ENCODE measurements around the gene LRRN4.
"Not testable (repeated sequence)": the region's sequence is repeated elsewhere in the genome, so short reads cannot be mapped to it uniquely, and the experiment has no call there.

Gene LRRN4

GRCh38 chr20:6037082-6037481 is 16.8 kb downstream of the LRRN4 start:
- ATAC-seq (replicated peaks) (no peak), DNase-seq (no peak)
- no peak overlapping the region for H3K27ac Mint-ChIP-seq
- H3K36me3 Mint-ChIP-seq (ENCODE audit: insufficient read depth) = peaks cover 59% of the 10 kb centered on the region
- H3K4me3 Mint-ChIP-seq = no peak overlapping the region
- no peaks in the 10 kb centered on the region for H3K27me3 Mint-ChIP-seq
- H3K9me3 Mint-ChIP-seq = no peaks in the 10 kb centered on the region
- H3K4me1 Mint-ChIP-seq (ENCODE audit: low read depth in 2 of 2) = peaks cover 1 to 3% of the 10 kb centered on the region in 2 donors

DNA sequence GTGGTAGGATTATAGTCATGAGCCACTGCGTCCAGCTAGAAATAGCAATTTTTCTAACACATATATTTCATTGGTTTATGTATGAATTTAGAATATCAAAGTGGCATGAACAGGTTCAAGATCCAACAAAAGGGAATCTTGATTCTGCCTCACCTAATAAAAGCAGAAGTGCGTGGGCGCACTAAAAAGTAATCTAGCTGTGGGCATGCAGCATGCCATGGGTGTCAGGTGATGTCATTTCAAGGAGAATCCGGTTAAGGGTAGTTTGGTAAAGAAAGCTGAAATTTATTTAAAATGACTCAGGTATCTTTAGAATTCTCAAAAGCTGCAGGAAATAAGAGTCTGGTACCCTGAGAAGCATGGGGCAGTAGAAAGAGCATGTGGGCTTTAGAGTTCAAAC is 17.6 kb downstream of the LRRN4 start:
- H3K27ac Mint-ChIP-seq = no peak overlapping the region
- no peaks in the 10 kb centered on the region for H3K27me3 Mint-ChIP-seq
- ATAC-seq (replicated peaks) (no peak), DNase-seq (no peak)
- H3K9me3 Mint-ChIP-seq = no peaks in the 10 kb centered on the region
- H3K4me1 Mint-ChIP-seq (ENCODE audit: low read depth in 2 of 2) = peaks cover 1 to 3% of the 10 kb centered on the region in 2 donors
- H3K36me3 Mint-ChIP-seq (ENCODE audit: insufficient read depth) = peaks cover 53% of the 10 kb centered on the region
- no peak overlapping the region for H3K4me3 Mint-ChIP-seq

- ATAC-seq (replicated peaks) = no peak
- no peak for DNase-seq
Measured at GRCh38 chr20:6034134-6034969, 19.5 kb downstream of the LRRN4 start.

GRCh38 chr20:6032907-6033306 is 21.0 kb downstream of the LRRN4 start:
- not testable (repeated sequence) for ATAC-seq (replicated peaks); H3K9me3 Mint-ChIP-seq; H3K4me3 Mint-ChIP-seq; DNase-seq; H3K4me1 Mint-ChIP-seq (ENCODE audit: low read depth in 2 of 2); H3K27ac Mint-ChIP-seq; H3K27me3 Mint-ChIP-seq
- H3K36me3 Mint-ChIP-seq (ENCODE audit: insufficient read depth) = peaks cover 41% of the 10 kb centered on the region

More at GRCh38 chr20:6034134-6034969, 19.5 kb downstream of the LRRN4 start:
- peak overlapping the region; percentile 2 to 6 for H3K27ac Mint-ChIP-seq
- H3K4me1 Mint-ChIP-seq (ENCODE audit: low read depth in 2 of 2) = peaks cover 1 to 3% of the 10 kb centered on the region in 2 donors
- H3K4me3 Mint-ChIP-seq = no peak overlapping the region
- H3K36me3 Mint-ChIP-seq (ENCODE audit: insufficient read depth) = peaks cover 49% of the 10 kb centered on the region
- H3K9me3 Mint-ChIP-seq = no peaks in the 10 kb centered on the region
- no peaks in the 10 kb centered on the region for H3K27me3 Mint-ChIP-seq

DNA sequence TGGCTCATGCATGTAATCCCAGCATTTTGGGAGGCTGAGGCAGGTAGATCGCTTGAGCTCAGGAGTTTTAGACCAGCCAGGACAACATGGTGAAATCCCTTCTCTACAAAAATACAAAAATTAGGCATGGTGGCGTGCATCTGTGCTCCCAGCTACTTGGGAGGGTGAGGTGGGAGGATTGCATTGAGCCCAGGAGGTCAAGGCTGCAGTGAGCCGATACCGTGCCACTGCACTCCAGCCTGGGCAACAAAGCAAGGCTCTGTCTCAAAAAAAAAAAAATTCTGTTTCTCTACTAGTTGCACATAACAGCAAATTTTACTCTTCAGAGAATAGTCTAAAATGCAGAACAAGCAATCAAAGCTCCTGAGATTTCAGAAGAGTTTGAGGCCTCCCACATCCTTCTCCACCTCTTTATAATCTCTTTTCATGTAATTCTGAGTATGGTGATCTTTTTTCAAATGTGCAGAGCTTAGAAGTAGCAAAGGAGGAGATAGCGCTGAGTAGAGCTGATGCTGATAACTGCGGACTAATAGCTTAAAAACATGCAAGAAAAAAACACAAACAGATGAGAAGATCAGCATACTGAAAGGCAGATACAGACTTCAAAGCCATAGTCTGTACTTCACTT is 23.3 kb downstream of the LRRN4 start:
- no peaks in the 10 kb centered on the region for H3K9me3 Mint-ChIP-seq
- peaks cover 8 to 15% of the 10 kb centered on the region in 2 donors for H3K4me1 Mint-ChIP-seq (ENCODE audit: low read depth in 2 of 2)
- H3K27ac Mint-ChIP-seq = peak overlapping the region in 1 of 2 donors; percentile 20
- ATAC-seq (replicated peaks) (no peak), DNase-seq (no peak)
- H3K27me3 Mint-ChIP-seq = no peaks in the 10 kb centered on the region
- H3K36me3 Mint-ChIP-seq (ENCODE audit: insufficient read depth) = peaks cover 22% of the 10 kb centered on the region
- no peak overlapping the region for H3K4me3 Mint-ChIP-seq

DNA sequence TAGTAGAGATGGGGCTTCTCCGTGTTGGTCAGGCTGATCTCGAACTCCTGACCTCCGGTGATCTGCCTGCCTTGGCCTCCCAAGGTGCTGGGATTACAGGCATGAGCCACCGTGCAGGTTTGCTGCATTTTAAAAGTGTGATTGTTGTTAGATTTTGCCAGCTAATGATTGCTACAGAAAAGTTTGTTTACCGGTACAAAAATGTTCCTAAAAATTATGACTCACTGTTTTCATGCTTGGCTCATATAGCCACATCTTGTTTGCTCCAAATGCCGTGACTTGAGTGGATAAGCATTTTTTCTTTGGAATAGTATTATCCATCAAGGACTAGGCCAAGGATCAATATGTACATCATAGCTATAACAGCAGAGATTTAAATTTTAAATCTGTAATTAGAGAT is 24.3 kb downstream of the LRRN4 start:
- no peak for ATAC-seq (replicated peaks)
- Mint-ChIP-seq H3K4me1 (ENCODE audit: low read depth in 2 of 2) (peaks cover 10 to 19% of the 10 kb centered on the region in 2 donors), H3K27ac (no peak overlapping the region), H3K27me3 (no peaks in the 10 kb centered on the region), H3K36me3 (ENCODE audit: insufficient read depth) (peaks cover 20% of the 10 kb centered on the region), H3K9me3 (no peaks in the 10 kb centered on the region), H3K4me3 (no peak overlapping the region)
- no peak for DNase-seq

DNA sequence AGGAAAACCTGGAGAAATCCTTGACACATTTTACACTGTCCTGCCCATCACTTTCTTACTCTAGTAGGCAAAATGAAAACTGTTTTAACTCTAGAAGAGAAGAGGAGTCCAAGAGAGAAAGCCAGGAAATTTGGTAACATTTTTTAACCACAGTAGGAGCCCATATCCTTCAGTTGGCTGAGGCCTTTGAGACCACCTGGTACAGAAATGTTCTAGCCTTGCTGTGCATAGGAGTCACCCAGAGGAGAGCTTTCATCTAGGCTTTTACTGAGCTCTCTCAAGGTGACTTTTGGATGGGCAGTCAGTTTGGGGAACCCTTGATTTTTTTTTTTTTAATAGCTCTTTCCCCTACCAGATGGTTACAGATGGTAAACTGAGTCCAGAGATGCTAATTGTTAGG is 25.0 kb downstream of the LRRN4 start:
- ATAC-seq (replicated peaks) (no peak), DNase-seq (no peak)
- peaks cover 23% of the 10 kb centered on the region for H3K36me3 Mint-ChIP-seq (ENCODE audit: insufficient read depth)
- peaks cover 10 to 22% of the 10 kb centered on the region in 2 donors for H3K4me1 Mint-ChIP-seq (ENCODE audit: low read depth in 2 of 2)
- no peaks in the 10 kb centered on the region for H3K9me3 Mint-ChIP-seq
- H3K4me3 Mint-ChIP-seq = no peak overlapping the region
- no peak overlapping the region for H3K27ac Mint-ChIP-seq
- H3K27me3 Mint-ChIP-seq = no peaks in the 10 kb centered on the region

DNA sequence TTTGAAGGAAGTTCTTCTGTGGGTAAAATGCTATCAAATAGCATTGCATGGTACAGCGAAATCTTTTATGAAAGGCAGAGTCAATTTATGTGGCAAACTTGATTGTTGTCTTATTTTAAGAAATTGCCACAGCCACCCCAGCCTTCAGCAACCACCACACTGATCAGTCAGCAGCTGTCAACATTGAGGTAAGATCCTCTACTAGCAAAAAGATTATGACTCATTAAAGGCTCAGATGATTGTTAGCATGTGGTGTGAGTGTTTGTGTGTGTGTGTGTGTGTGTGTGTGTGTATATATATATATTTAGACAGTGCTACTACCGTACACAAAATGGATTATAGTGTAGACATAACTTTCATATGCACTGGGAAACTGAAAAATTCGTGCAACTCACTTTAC is 27.8 kb downstream of the LRRN4 start:
- no peak for ATAC-seq (replicated peaks)

GRCh38 chr20:6024768-6025167 is 29.1 kb downstream of the LRRN4 start:
- Mint-ChIP-seq H3K4me1 (ENCODE audit: low read depth in 2 of 2) (peaks cover 10 to 36% of the 10 kb centered on the region in 2 donors), H3K4me3 (no peak overlapping the region), H3K27ac (no peak overlapping the region), H3K36me3 (ENCODE audit: insufficient read depth) (peaks cover 40% of the 10 kb centered on the region), H3K9me3 (no peaks in the 10 kb centered on the region), H3K27me3 (no peaks in the 10 kb centered on the region)
- no peak for DNase-seq
- ATAC-seq (replicated peaks) = no peak

More for the DNA sequence above, 27.8 kb downstream of the LRRN4 start:
- no peaks in the 10 kb centered on the region for H3K9me3 Mint-ChIP-seq
- peaks cover 32% of the 10 kb centered on the region for H3K36me3 Mint-ChIP-seq (ENCODE audit: insufficient read depth)
- H3K4me3 Mint-ChIP-seq = no peak overlapping the region
- H3K27ac Mint-ChIP-seq = no peak overlapping the region
- no peak for DNase-seq
- H3K27me3 Mint-ChIP-seq = no peaks in the 10 kb centered on the region
- H3K4me1 Mint-ChIP-seq (ENCODE audit: low read depth in 2 of 2) = peaks cover 10 to 32% of the 10 kb centered on the region in 2 donors

- Mint-ChIP-seq H3K4me1 (ENCODE audit: low read depth in 2 of 2) (peaks cover 5 to 29% of the 10 kb centered on the region in 2 donors), H3K27ac (peak overlapping the region in 1 of 2 donors; percentile 49), H3K4me3 (no peak overlapping the region), H3K9me3 (no peaks in the 10 kb centered on the region), H3K36me3 (ENCODE audit: insufficient read depth) (peaks cover 37% of the 10 kb centered on the region), H3K27me3 (no peaks in the 10 kb centered on the region)
- ATAC-seq (replicated peaks) = no peak
- no peak for DNase-seq
Measured at GRCh38 chr20:6017880-6018279, 36.0 kb downstream of the LRRN4 start.

GRCh38 chr20:6017467-6017866 is 36.4 kb downstream of the LRRN4 start:
- ATAC-seq (replicated peaks) (no peak), DNase-seq (no peak)
- no peak overlapping the region for H3K4me3 Mint-ChIP-seq
- H3K9me3 Mint-ChIP-seq = no peaks in the 10 kb centered on the region
- H3K27me3 Mint-ChIP-seq = no peaks in the 10 kb centered on the region
- peaks cover 5 to 29% of the 10 kb centered on the region in 2 donors for H3K4me1 Mint-ChIP-seq (ENCODE audit: low read depth in 2 of 2)
- peak overlapping the region in 1 of 2 donors; percentile 49 for H3K27ac Mint-ChIP-seq
- H3K36me3 Mint-ChIP-seq (ENCODE audit: insufficient read depth) = peaks cover 33% of the 10 kb centered on the region

DNA sequence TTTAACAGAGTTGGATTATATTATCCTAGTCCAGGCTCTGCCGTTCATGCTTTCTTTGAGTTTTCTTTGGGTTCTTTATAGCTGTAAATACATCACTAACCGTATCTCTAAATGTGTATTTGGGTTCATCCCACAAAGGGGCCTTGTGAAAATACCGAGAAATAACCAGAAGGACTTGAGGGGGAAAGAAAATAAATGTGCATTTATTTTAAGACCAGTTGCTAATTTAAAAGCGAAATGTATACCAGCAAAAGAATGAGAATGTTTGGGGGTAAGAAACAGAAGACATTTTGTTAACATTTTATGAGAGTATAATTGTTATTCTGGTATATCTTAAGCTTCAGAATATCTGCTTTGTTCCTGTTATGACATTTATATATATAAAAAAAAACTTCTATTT is 38.9 kb downstream of the LRRN4 start:
- DNase-seq (no peak), ATAC-seq (replicated peaks) (no peak)
- Mint-ChIP-seq H3K27me3 (no peaks in the 10 kb centered on the region), H3K4me3 (no peak overlapping the region), H3K9me3 (no peaks in the 10 kb centered on the region), H3K4me1 (ENCODE audit: low read depth in 2 of 2) (peaks cover 8 to 26% of the 10 kb centered on the region in 2 donors), H3K27ac (peak overlapping the region in 1 of 2 donors; percentile 0), H3K36me3 (ENCODE audit: insufficient read depth) (peaks cover 43% of the 10 kb centered on the region)

GRCh38 chr20:6014017-6014416 is 39.8 kb downstream of the LRRN4 start:
- Mint-ChIP-seq H3K27ac (peak overlapping the region; percentile 0 to 7), H3K36me3 (ENCODE audit: insufficient read depth) (peaks cover 43% of the 10 kb centered on the region), H3K9me3 (no peaks in the 10 kb centered on the region), H3K4me3 (no peak overlapping the region), H3K4me1 (ENCODE audit: low read depth in 2 of 2) (peaks cover 8 to 26% of the 10 kb centered on the region in 2 donors), H3K27me3 (no peaks in the 10 kb centered on the region)
- DNase-seq (no peak), ATAC-seq (replicated peaks) (no peak)

DNA sequence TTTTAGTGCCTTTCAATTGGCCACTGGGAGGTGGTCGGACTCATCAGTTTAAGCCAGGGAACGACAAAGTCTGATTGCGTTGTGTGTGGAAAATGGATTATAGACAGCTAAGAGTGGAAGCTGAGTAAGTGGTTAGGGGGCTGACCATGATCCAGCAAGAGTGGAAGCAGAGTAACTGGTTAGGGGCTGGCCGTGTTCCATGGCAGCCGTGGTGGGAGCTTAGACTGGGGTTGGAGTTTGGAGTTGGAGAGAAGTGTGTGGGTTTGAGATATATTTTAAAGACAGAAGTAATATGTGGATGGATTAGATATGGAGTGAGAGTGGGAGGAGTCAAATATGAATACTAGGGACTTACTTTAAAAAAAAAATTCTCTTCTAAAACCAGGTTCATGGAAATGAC is 41.7 kb downstream of the LRRN4 start:
- Mint-ChIP-seq H3K27me3 (no peaks in the 10 kb centered on the region), H3K4me1 (ENCODE audit: low read depth in 2 of 2) (peaks cover 18 to 42% of the 10 kb centered on the region in 2 donors), H3K27ac (peak overlapping the region in 1 of 2 donors; percentile 38), H3K36me3 (ENCODE audit: insufficient read depth) (peaks cover 41% of the 10 kb centered on the region), H3K4me3 (no peak overlapping the region), H3K9me3 (no peaks in the 10 kb centered on the region)
- ATAC-seq (replicated peaks) (no peak), DNase-seq (no peak)
